NCI-H510A treated with DMSO at 0.1 percent for 48 hours (cell line): Measurements from ENCODE around the gene REEP1.
"Not testable (repeated sequence)": the region's sequence is repeated elsewhere in the genome, so short reads cannot be mapped to it uniquely, and the experiment has no call there.

Experiments used
- DNase-seq: peaks from one replicate; lab custom pipeline; 2025; lab: John Stamatoyannopoulos, UW

The REEP1 gene

DNA sequence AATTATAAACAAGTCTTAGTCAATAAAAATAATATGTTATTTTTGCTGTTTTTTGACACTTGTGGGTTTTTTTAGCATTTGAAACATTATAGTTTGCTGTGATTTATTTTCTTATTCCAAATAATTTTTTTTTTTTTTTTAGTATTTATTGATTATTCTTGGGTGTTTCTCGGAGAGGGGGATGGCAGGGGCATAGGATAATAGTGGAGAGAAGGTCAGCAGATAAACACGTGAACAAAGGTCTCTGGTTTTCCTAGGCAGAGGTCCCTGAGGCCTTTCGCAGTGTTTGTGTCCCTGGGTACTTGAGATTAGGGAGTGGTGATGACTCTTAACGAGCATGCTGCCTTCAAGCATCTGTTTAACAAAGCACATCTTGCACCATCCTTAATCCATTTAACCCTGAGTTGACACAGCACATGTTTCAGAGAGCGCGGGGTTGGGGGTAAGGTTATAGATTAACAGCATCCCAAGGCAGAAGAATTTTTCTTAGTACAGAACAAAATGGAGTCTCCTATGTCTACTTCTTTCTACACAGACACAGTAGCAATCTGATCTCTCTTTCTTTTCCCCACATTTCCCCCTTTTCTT is 8.5 kb upstream of the REEP1 start:
- not testable (repeated sequence) for DNase-seq

DNA sequence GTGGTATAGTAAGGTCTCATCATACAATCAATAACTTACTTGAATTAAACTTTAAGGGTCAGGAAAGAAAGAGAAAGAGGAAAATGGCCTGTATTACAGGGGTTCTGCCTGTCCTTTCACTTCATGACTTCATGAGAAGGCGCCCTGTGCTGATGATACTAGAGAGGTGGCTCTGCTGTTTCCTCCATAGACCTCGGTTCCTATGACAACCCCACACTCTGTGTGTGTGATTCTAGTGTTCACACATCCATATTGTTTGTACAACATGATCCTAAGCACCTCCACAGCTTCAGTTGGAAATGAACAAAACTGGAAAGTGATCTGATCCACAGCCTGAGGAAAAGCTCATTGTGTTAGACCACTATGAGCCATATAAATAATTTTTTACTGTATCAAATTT is 7.0 kb upstream of the REEP1 start:
- no peak for DNase-seq

DNA sequence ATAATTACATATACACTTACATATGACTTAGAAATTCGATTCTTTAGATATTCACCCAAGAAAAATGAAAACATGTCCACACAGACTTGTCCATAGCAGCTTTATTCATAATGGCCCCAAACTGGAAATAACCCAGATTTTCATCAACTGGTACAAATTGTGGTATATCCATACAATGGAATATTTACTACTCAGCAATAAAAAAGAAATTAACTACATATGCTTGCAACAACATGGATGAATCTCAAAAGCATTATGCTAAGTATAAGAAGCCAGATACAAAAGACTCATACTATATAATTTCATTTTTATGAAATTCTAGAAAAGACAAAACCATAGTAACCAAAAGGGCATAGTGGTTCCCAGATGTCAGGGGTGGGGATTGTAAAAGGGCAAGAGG is 5.1 kb upstream of the REEP1 start:
- no peak for DNase-seq

DNA sequence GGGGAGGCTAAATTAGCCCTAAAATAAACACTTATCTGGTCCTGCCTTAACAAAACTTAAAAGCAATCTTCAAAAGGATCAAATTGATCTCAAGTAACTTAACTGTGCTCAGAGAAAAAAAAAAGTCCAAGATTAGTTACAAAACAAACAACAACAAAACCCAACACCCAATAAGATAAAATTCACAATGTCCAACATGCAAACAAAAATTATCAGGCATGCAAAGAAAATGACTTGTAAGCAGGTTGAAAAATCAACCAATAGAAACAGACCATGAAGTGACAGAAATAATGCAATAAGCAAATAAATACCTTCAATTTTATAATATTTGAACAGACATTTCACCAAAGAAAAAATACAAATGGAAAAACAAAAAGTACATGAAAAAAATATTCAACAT is 4.0 kb upstream of the REEP1 start:
- DNase-seq, result no peak

DNA sequence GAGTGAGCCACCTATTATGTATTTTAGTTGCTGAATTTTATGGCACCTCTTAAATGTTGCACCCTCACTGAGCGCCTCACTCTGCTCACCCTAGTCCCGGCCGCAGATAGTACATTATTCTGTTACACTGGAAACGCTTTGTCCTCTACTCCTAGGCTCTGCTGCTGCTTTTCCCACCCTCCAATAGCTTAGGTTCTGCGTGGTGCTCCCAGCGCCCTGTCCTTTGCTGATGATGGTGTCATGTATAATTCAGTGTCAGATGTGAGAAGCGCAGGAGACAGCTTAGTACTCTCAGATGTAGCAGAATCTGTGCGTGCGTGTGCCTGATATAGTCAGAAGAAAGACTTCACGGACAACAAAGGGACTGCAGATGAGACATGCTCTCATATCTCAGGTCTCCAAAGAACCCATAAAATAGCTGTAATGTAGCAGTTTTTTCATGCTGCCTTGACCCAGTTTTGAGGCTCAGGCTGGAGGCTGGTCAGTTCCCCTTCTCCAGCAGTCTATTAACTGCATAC is 1.4 kb upstream of the REEP1 start:
- DNase-seq, result no peak

DNA sequence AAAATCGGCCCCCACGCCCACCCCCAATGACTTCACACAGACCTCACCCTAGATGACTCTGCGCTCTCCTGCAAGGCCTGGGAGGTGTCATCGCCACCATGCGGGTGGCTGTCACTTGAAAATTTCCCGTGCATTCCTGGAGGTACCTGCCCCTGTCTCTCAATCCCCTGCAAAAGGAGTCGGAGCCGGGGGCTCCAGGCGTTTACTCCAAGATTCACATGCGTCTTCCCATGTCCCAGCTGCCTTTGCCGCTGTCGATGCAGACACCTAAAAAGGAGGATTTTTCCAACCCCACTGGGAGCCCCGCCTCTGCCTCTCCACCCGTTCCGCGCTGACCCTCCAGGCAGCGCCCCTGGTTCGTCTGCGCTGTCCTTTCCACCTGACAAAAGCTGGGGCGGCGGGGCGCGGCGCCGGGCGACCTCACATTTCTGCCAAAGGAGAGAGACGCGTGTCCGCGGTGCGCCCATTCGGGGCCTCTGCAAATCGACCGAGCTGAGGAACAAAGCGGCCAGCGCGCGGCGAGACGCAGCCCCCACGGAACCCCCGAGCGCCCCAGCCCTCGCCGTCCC is 667 bp downstream of the REEP1 start:
- no peak for DNase-seq

DNA sequence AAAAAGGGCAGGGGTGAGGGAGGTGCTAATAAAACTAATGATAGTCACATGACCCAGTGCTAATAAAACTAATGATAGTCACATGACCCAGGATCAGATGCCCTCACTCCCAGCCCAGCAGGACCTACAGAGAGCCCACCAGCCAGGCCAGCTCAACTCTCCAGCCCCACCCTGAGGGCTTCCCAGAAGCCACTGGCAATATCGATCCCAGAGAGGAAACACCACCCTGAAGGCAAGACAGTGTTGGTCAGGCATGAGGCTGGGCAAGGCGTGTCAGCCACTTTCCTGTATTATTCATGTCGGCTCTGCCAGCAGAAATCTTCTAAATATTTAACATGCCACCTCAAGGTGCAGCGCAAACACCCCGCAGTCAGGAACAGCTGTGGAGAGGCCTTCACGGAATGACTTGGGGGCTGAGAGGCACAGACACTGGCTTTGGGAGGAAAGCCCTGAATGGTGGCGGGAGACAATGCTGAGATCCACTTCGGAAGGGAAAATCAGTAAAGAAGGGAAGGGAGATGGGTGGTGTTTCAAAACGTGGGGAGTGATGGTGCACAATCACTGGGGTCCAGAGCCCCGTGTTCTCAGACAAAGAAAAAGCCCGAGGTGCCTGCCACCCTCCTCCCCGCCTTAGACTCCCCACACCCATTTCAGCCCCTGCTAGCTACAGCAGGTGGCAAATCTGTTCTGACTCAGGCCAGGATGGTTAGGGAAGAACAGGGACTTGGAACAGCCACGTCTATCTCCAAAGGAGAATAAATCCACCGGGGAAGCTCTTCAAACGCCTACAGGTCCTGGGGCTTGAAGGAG is 1.4 kb downstream of the REEP1 start:
- DNase-seq, result no peak

DNA sequence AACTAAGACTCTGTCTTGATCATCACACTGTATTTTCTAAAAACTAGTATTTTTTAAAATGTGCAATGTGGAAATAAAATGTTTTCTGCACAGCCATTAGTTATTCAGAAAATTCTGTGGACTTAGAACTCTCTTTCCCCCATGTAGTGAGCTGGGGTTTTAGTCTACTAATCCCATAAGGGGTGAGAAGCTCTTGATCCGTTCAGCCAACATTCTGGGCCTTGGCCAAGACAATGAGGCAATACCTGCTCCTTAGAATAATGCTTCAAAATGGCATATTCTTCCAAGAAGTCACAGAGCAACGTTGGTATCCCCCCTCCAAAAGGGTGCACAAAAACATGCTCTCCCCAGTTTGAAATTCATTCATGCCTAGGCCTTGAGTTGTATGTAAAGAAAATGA is 4.0 kb downstream of the REEP1 start:
- no peak for DNase-seq

DNA sequence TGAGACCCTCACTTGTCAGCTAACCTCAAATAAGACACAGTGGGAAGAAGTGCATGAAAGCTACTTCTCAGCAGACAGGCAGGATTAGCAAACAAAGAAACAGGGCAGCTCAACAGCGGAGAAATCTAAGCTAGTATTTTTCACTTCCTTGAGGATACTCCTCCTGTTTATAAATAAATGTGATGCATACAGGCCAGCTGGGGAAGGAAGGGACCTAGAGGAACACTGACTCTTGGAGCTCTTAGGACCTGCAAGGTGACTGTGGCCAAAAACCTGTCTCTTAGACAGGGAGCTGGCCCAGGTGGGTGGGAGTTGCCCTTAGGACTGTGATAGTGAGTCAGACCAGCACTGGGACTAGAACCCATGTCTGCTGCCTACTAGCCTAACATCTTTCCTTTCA is 4.8 kb downstream of the REEP1 start:
- DNase-seq, result no peak

DNA sequence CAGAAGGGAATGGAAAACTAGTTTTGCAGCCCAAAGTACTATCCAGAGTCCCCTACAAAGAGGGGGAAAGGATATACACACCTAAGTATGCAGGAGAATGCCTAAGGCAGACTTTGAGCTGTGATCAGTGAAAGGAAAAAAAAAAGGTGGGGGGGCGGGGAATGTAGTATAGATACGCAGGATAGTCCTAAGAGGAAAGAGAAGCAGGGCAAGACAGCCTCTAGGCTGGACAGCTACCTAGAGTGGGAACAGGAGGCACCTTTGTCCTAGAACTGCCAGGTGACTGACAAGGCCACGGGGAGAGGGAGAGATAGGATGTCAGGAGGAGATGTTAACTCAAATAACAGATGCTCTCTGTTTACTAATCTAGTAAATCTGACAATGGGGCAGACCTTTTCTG is 6.0 kb downstream of the REEP1 start:
- no peak for DNase-seq

DNA sequence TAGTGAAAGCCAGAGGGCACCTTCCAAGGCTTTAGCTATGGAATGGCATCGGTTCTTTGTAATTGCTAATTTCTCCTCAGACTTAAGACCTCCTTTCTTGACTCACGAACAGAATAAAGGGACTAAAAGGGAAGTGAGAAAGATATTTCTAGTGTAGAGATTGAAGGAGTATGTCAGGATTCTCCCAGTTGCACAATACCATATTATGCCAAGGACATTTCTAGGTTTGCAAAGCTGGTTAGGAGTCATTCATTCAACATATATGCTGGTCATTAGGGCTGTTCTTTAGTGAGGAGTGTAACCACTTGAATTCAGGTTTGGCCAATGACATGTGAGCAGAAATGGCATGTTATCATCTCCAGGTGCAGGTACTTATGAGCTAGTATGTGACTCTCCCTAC is 7.4 kb downstream of the REEP1 start:
- no peak for DNase-seq

DNA sequence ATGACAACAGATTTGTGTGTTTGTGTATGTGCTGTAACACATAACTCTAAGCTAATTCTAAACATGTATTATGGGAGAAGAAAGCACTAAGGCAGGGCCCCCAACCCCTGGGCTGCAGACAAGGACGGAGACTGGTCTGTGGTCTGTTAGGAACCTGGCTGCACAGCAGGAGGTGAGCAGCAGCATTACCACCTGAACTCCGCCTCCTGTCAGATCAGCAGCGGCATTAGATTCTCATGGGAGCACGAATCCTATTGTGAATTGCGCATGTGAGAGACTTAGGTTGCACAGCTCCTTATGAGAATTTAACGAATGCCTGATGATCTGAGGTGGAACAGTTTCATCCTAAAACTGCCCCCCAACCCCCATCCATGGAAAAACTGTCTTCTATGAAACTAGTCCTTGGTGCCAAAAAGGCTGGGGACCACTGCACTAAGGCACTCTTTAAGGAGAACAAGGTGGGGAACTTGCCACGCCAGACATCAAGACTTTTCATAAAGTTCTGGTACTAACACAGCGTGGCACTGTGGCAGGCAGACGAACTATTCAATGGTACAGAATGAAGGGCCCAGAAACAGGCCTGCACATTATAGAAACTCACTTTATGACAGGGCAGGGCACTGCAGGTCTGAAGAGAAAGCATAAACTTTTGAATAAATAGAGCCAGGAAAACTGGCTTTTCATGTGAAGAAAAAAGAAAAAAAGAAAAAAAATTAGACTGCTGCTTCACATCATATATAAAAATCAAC is 14.0 kb downstream of the REEP1 start:
- no peak for DNase-seq

DNA sequence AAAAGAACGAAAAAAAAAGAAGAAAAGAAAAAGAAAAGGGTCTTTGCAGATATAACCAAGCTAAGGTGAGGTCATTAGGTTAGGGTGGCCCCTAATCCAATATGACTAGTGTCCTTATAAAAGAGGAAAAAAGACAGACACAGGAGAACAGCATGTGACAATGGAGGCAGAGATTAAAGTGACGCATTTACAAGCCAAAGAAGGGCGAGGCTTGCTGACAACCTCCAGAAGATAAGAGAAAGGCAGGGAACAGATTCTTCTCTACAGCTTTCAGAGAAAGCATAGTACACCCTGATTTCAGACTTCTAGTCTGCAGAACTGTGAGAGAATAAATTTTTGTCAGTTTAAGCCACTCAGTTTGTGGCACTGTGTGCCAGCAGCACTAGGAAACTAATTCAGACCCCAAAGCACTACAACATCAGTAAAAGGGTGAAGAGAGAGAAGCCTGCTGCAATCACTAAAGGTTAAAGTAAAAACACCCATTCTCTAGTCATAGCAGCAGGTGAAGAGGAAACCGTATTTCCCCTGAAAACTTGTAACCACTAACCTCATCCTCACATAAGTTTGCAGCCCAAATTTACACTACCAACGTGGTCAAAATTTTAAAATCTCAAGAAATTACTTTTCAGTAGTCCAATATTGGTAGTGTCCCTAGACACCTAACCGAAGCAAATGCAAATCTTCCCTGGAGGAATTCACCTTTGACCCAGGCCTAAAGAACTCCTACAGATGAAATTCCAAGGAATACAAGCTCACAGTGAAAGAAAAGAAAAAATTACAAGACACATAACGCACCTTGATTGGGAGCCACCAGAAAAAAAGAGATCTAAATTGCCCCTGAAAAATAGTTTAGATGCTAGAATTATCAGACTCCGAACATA is 17.5 kb downstream of the REEP1 start:
- DNase-seq, result no peak

DNA sequence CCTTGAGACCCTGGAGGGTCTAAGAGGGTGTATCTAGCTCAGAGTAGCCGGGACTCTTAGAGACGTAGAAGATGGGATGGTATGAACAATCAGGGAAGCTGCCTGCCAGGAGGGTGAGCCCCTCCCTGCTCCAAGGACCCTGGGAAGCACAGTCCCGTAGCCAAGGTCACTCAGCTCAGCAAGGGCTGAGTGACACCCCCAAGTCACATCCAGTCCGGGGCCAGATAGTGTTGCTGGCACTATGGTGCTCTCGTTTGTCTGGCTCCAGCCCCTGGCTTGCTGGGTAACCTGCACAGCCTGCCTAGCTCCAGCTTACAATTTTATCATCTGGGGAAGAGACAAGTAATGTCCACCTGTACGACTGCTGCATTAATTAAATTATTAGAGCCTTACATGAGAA is 22.3 kb downstream of the REEP1 start:
- DNase-seq, result no peak

DNA sequence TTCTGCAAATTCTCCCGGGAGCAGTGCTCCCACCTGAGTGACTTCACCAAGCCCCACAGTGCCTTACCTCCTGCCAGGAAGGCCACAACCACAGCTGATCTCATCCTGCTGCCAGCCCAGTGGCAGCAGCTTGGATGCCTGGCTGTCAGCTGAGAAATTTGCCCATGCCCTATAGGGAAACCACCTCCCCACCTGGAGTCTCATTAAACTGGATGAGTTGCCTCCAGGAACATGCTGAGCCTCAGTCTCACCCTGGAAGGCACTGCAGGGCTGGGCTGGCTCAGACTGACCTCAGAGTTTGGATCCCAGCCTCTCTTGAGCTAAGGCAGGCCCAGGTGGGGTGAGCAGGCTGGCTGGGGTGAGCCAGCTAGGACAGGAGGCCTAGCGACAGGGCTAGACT is 23.3 kb downstream of the REEP1 start:
- no peak for DNase-seq

DNA sequence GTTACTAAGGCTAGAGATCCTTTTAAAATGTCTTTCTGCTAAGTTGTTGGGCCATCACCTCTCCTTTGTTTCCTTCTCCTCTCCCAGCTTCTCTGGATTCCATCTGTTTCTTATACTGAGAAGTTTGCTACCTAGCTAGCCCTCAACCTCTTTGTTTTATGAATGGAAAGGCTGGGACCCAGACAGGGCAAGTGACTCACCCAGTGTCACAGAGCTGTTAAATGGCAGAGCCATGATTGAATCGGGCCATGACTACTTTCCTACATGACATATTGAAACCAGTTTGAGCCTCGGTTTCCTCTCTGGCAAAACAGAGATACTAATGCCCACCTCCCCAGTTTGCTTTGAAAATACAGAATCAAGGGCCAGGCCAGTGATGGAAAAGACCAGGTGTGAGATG is 24.1 kb downstream of the REEP1 start:
- no peak for DNase-seq

DNA sequence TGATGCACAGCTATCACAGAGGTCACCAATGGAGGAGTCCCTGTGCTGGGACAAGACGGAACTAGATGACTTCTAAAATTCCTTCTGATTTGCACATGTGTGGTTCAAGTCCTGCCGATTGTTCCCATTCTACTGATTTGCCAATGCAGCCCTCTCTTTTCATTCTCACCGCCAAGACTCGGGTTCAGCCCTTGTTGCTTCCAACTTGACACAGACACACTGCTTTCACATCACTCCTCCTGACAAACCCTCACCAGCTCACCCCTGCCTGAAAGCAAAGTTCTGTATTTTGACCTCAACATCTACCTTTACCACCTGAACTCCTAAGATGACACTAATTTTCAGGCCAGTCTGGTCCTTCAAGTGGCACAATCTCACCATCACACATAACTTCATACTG is 25.5 kb downstream of the REEP1 start:
- DNase-seq, result no peak

DNA sequence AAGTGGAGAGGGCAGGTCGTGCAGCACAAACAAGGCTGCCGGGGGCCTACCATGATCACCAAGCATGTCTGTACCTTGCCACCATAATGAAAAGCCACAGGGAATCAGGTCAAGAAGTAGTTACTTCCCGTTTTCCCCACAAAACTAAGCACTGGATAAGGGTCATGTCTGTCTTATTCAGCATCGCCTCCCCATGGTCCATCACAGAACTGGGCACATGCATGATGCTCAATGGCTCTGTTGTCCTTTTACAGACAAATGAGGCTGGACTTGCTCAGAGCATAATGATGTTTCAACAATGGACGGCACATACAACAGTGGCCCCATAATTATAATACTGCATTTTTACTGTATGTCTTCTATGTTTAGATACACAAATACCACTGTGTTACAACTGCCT is 27.5 kb downstream of the REEP1 start:
- no peak for DNase-seq

DNA sequence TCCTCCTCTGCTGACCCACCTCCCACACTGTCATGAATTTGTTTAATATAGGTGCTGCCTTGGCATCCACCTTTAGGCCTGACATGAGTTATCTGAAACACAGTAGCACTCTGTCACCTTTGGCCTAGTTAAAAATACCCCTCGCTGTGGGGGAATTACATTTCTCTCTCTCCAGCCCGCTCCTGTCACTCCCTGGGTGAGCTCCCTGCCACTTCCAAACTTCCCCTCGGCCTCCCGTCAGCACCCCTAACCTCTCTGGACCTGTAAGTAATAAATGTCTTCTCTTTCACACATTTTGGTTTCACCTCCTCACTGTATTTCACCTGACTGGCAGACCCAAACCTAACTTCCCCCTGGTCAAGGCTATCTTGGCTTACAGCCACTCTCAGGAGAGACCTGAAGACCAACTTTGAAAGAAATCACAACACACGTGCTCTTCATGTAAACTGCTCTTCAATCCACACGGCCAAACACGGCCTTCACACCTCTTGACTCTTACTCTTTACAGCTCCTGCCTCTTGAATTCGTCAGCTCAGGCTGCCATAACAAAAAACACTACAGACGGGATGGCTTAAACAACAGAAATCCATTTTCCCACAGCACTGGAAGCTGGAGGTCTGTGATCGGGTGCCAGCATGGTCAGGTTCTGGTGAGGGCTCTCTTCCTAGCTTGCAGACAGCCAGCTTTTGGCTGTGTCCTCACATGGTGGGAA is 28.3 kb downstream of the REEP1 start:
- DNase-seq, result no peak

DNA sequence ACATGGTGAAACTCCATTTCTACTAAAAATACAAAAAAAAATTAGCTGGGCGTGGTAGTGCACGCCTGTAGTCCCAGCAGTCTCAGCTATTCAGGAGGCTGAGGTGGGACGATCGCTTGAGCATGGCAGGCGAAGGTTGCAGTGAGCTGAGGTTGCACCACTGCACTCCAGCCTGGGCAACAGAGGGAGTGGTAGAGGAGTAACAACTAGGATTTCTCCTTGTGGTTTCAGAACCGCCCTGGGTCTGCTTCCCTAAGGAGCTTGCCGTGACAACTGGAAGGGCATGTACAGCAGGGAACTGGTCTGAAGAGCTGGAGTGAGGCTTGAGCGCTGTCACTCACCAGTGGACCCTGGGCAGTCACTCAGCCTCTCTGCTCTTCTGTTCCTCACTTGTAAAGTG is 29.1 kb downstream of the REEP1 start:
- DNase-seq, result no peak

DNA sequence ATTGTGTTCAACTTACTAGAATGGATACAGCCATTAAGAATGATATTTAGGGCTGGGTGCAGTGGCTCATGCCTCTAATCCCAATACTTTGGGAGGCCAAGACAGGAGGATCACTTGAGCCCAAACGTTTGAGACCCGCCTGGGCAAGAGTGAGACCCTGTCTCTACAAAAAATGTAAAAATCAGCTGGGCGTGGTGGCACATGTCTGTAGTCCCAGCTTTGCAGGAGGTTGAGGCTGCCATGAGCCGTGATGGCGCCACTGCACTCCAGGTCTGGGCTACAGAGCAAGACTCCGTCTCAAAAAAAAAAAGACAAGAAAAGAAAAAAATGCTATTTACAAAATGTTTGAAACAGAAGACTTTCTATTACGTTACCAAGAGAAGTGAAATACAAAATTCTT is 30.0 kb downstream of the REEP1 start:
- DNase-seq, result no peak
